HG02642 (cell line): ENCODE results near the gene FBXO38.

Experiments used
- ATAC-seq: cut with Tn5 transposase; IDR thresholded peaks from one replicate; pipeline ENCODE4 v1.9.1; 2021; ENCODE audit warnings: mild to moderate bottlenecking; ENCODE audit not compliant: unreplicated experiment, poor library complexity

Gene FBXO38

GRCh38 chr5:148383564-148384379, at the start of gene FBXO38:
Gene FBXO38 (plus strand): TSS chr5:148383958. CDS start chr5:148394777, 10,819 bp downstream.
- ATAC-seq = peak; percentile 99

GRCh38 chr5:148335259-148335658, 48.5 kb upstream of the FBXO38 start, which contains the start of gene SPINK9:
Gene SPINK9 (plus strand): TSS chr5:148335559. CDS start chr5:148335614, 55 bp downstream.
- ATAC-seq = no peak

GRCh38 chr5:148336704-148337435, 46.9 kb upstream of the FBXO38 start:
- ATAC-seq = peak; percentile 74

GRCh38 chr5:148342371-148343045, 41.2 kb upstream of the FBXO38 start:
- no peak for ATAC-seq

GRCh38 chr5:148343046-148343407, 40.7 kb upstream of the FBXO38 start:
- ATAC-seq = no peak

GRCh38 chr5:148343603-148344487, 39.9 kb upstream of the FBXO38 start:
- no peak for ATAC-seq

GRCh38 chr5:148347706-148348105, 36.1 kb upstream of the FBXO38 start:
- ATAC-seq = no peak

GRCh38 chr5:148352696-148353095, 31.1 kb upstream of the FBXO38 start:
- ATAC-seq = no peak

GRCh38 chr5:148353634-148354033, 30.1 kb upstream of the FBXO38 start:
- no peak for ATAC-seq

- ATAC-seq = no peak
Observed at GRCh38 chr5:148364343-148364742, 19.4 kb upstream of the FBXO38 start.

- ATAC-seq = no peak
Observed at GRCh38 chr5:148368299-148368698, 15.5 kb upstream of the FBXO38 start.

- no peak for ATAC-seq
Observed at GRCh38 chr5:148372166-148372725, 11.5 kb upstream of the FBXO38 start.

- no peak for ATAC-seq
Observed at GRCh38 chr5:148372893-148373292, 10.9 kb upstream of the FBXO38 start.

GRCh38 chr5:148374690-148375360, 8.9 kb upstream of the FBXO38 start:
- ATAC-seq = peak; percentile 94

- ATAC-seq = no peak
Observed at GRCh38 chr5:148376198-148376597, 7.6 kb upstream of the FBXO38 start.

- no peak for ATAC-seq
Observed at GRCh38 chr5:148378670-148379069, 5.1 kb upstream of the FBXO38 start.

- ATAC-seq = no peak
Observed at GRCh38 chr5:148379340-148379739, 4.4 kb upstream of the FBXO38 start.

- ATAC-seq = no peak
Observed at GRCh38 chr5:148381906-148382305, 1.9 kb upstream of the FBXO38 start.

- no peak for ATAC-seq
Observed at GRCh38 chr5:148382961-148383360, 797 bp upstream of the FBXO38 start.
